Endothelial cell of hepatic sinusoid (primary cell): Measurements from ENCODE around the gene PEX3.
"Not testable (repeated sequence)": the region's sequence is repeated elsewhere in the genome, so short reads cannot be mapped to it uniquely, and the experiment has no call there.

ENCODE experiments used
- in situ Hi-C: cut with HindIII; loops from 2 replicates; pipeline ENCODE4 v1.10.0; 2017; ENCODE audit warnings: low sequenced_read_pairs

PEX3 gene

GRCh38 chr6:143505537-143505936, 54.9 kb downstream of the PEX3 start:
- in situ Hi-C loops = no loop called here

DNA sequence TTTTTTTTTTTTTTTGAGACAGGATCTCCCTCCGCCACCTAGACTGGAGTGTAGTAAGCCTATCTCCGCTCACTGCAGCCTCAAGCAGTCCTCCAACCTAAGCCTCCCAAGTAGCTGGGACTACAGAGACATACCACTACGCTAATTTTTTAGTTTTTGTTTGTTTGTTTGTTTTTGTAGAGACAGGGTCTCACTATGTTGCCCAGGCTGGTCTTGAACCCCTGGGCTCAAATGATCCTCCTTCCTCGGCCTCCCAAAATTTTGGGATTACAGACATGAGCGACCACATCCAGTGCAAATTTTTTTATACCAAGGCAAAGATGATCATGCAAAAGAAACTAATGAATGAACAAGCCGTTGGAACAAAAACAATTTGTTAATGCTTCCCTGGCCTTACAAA, 55.6 kb downstream of the PEX3 start:
- in situ Hi-C loops = no loop called here

DNA sequence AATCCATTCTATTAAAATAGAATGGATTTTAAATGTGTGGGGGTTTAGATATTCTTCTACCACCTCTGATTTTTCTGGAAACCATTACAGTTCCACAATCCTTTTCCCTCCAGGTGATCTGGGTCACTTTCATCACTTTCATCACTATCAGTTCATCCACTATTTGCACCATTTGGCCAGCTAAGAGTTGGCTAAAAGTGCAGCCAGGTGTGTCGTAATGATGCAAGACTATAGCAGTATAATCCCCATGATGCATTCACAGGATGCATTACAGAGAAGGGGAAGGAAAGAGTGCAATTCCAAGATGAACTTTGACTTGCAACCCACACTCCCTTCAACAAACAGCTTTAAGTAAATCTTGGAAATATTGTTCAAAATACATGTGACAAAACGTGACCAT, 56.0 kb downstream of the PEX3 start:
- in situ Hi-C loops = no loop called here

DNA sequence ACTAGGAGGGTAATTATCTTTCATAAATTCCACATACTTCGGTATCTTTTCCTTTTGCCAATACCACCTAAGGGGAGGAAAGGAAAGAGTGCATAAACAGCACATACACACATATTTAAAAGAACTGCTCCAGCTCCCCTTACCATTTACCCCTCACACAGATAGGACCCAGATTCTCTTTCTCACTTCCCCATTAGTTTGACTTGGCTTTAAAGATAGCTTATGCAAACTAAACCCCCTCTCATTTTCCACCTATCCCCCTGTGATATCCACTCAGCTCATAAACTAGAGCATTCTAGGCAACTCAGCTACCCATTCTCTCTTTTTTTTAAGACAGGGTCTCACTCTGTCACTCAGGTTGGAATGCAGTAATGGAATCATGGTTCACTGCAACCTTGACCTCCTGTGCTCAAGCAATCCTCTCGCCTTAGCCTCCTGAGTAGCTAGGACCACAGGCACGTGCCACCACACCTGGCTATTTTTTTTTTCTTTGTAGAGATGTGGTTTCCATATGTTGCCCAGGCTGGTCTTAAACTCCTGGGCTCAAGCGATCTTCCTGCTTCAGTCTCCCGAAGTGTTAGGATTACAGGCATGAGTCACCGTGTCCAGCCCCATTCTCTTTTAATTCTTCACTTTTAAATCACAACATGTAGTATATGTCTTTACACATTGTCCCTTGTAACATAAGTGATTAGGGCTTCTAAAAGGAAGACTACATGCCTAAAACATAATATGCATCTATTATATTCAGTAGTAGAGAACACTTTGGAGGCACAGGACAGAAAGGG, 56.9 kb downstream of the PEX3 start:
- in situ Hi-C loops = no loop called here

DNA sequence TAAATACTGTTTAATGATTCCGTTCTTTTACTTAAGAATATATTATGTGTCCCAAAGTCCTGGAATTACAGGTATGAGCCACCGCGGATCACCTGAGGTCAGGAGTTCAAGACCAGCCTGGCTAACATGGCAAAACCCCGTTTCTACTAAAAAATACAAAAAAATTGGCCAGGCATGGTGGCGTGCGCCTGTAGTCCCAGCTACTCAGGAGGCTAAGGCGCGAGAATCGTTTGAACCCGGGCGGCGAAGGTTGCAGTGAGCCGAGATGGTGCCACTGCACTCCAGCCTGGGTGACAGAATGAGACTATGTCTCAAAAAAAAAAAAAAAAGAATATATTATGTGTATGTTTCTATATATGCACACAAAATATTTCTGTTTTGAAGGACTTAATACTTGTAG, 59.7 kb downstream of the PEX3 start:
- in situ Hi-C loops = not testable (repeated sequence)

DNA sequence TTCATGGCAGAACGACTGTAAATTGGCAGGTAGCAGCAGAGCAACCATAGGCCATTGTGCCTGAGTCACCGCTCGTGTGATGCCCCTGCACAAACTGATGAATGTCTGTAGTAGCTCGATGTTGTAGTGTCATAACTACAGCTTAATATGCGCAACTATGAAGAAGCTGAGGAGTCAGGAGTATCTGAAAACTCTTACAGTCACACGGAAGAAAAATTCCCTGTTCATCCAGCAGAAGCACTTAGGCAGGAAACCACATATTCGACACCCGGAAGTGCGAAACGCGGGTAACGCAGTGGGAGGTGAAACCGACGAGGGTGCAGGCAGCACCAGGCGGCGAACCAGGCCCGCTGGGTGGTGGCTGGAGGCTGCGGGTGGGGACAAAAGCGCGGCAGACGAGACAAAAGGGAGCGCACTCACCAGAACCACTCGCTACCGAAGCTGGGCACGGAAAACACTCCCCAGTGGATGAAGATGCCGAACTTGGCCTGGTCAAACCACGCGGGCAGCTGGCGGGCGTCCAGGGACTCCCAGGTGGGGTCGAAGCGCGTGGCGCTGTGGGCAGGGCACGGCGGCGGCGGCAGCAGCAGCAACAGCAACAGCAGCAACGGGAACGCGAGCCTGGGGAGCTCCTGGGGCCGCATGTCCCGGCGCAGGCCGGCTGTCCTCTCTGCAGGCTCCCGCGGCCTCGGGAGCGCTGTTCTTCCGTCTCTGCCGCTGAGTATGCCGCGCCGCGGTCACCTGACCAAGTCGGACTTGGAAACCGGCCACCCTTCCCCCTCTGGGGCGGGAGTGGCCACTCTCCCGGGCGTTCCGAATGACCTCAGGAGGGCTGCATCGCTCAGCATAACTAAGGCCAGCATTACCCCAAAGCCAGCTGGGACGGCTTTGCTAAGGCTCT, 60.6 kb downstream of the PEX3 start, which contains the start of gene FUCA2:
FUCA2 (minus strand) TSS at position 730 of the 901 bp plus-strand sequence; CDS start at position 644, 86 bp downstream.
- in situ Hi-C loops = no loop called here

GRCh38 chr6:143513410-143513809, 62.8 kb downstream of the PEX3 start:
- in situ Hi-C loops = no loop called here

DNA sequence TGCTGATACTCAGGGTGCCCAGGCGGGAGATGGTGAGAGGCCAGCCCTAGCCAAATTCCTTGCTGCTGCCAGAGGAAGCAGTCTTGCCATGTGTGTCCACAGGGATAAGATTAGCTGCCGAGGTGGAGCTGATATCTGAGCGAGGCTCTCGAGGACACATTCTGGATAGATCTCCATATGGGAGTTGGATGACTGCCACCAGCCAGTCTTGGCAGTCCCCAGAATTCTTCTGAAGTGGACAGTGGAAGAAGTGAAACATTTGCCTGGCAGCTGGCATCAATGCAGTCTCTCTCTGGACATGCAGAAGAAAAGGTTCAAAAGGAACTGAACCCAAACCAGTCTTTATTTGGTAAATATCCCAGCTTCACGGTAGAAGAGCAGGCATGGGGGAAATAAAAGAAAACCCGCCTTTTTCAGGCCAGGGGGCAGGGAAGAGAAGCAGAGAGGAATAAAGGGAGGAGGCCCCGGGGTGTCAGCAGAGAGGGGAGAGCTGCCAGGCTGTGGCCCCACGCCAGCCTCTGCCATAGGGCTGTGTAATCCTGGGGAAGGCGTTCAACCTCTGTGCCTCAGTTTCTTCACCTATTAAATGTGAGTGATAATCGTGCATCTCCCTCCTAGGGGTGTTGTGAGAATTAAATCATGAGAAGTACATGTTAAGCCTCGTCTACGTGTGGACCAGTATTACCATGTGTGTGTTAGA, 64.6 kb downstream of the PEX3 start:
- in situ Hi-C loops = no loop called here

GRCh38 chr6:143515766-143516355, 65.3 kb downstream of the PEX3 start:
- in situ Hi-C loops = no loop called here

DNA sequence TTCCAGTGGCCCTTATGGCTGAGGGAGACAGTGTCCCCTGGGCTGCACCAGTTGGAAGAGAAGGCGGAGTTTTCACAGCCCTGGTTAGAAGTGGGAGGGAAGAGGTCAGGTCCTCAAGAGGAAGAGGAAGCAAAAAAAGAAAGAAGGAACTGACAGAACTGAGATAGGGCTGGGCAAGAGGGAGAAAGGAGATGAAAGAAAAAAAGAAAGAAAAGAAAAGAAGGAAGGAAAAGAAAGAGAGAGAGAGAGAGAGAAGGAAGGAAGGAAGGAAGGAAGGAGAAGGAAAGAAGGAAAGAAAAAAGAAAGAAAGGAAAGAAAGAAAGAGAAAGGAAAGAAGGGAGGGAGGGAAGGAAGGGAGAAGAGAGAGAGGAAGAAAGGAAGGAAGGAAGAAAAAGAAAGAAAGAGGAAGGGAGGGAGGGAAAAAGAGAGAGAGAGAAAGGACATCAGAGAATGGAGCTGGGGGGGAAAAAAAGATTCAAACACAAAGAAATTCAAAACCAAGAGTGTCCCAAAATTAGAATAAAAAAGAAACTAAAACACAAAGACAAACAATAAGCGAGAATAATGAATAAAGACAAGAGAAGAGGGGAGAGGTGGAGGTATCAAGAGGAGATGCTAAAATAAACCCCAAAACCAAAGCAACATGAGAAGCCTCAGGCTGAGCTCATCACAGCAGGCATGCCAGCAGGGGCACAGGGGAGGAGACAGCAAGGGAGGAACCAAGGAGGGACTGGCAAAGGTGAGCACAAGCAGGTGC, 66.3 kb downstream of the PEX3 start:
- in situ Hi-C loops = no loop called here

GRCh38 chr6:143517447-143517773, 66.8 kb downstream of the PEX3 start:
- in situ Hi-C loops = no loop called here

- in situ Hi-C loops = no loop called here
These were observed 71.5 kb downstream of the PEX3 start for GRCh38 chr6:143522039-143522600.

DNA sequence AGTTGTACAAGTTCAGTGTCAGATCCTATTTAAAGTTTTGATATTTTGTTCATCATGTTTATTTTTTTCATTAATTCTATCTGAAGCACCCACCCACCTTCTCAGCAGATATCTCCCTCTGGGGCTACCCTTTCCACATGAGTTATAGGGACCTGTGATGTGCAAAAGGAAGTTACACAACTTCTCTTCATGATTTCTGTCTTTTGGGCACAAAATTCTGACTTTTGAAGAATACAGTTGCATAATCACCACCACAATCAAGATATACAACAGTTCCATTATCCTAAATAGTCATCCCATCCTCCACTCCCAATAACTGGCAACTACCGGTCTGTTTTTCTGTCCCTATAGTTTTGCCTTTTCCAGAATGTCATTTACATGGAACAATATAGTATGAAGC, 74.8 kb downstream of the PEX3 start:
- in situ Hi-C loops = no loop called here

DNA sequence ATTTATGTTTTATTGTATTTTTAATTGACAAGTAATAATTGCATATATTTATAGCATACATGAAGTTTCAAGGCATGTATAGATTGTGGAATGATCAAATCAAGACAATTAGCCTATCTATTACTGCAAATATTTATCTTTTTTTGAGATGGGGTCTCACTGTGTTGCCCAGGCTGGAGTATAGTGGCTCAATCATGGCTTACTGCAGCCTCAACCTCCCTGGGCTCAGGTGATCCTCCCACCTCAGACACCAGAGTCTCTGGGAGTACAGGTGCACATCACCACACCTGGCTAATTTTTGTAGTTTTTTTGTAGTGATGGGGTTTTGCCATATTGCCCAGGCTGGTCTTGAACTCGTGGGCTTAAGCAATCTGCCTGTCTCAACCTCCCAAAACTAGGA, 77.1 kb downstream of the PEX3 start:
- in situ Hi-C loops = no loop called here

DNA sequence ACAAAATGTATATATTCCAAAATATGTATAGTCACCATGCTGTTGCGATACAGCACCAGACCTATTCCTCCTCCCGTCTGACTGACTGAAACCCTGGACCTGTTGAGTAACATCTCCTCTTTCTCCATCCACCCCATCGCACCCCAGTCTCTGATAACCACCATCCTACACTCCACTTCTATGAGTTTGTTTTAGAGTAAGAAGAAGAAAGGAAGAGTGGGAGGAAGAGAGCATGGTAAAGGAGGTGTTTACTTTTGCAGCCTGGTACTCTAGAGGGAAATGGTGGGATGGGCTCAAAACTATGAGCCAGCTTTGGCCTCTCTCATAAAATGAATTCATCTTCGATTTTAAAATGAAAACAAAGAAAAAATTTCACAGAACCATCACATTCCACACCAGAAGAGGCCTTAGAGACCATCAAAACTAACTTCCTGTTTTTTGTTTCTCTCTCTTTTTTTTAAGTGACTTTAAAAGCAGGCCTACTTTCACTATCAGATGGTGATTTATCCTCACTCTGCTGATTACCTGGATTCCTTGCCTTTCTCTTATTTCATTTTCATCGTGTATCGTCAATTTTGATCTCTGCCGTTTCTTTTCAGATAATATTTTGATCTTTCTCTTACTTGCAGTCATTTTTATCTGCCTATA, 77.7 kb downstream of the PEX3 start:
- in situ Hi-C loops = no loop called here

- in situ Hi-C loops = no loop called here
These were observed 78.5 kb downstream of the PEX3 start for GRCh38 chr6:143529095-143529494.

DNA sequence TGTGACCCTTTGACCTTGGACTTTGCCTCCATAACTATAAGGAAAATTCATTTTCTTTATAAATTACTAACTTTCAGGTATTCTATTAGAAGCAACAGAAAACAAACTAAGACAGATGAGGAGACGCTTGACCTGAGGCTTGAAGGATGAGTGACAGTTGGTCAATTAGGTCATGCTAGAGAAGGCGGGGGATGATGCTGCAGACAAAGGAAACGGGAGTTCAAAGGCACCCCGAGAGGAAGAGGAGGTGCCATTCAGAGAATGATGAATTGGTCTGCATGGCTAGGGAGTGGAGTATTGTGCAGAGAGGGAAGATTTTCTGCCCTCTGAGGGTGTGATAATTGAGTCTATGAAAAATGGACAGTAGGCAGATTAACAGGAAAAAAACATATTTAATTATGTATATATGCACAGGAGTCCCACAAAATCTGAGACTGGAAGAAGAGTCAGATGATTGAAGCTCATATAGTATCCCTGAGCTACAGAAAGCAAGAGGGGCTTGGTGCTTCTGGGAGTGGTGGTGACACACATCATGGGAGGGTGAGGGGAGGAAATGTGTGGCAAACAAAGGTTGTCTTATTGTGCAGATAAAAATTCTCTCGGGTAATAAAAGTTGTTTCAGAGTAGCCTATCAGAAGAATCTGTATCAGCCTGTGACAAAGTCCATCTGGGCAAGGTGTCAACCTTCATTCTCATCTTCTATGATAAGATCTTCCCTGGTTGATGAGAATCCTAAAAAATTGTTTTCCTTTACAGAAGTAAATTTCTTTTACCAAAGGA, 81.3 kb downstream of the PEX3 start:
- in situ Hi-C loops = no loop called here

DNA sequence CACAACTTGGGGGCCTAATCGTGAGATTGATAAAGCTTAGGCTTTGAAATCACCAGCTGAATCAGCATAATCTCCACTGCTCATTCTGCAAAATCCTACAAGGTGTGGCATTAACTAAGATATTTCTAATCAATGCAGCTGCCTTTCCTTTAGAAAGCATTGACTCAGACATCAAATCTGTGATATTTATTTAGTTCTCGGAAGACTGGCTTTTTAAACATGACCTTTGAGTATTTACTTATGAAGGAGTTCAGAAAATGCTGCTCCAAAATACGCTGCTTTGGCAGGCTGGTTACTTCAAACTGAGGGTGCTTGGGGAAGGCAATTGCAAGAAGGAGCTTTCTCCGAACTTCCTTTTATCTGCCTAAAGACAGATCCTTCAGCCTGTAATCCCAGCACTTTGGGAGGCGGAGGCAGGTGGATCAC, 84.6 kb downstream of the PEX3 start:
- in situ Hi-C loops = no loop called here

- in situ Hi-C loops = no loop called here
These were observed 85.9 kb downstream of the PEX3 start for GRCh38 chr6:143536461-143536865.
